CD14-positive monocyte (primary cell): ENCODE data around the gene GLIPR1L2. TPM values are rescaled to one million over a fixed set of nuclear protein-coding genes. Genes with fewer than 3 reads are reported as not detected.
A peak's percentile ranks its signal among the peaks of the same experiment; 100 is the strongest.

Experiments used
- DNase-seq, 3 donors: peaks; one replicate each; pipeline ENCODE4 v3.0.0-alpha.2; 2011 to 2022
- H2AFZ ChIP-seq: 2 replicates; pipeline ENCODE4 v1.6.0; 2012; ENCODE audit warnings: mild to moderate bottlenecking, low read depth, low read length, inconsistent platforms; ENCODE audit not compliant: insufficient read depth, poor library complexity, severe bottlenecking
- H3K27ac ChIP-seq, 2 donors: 1 replicate in 1 of 2; 2 replicates in 1 of 2; pipeline ENCODE4 v1.5.1; 2012 to 2013; ENCODE audit warnings: low read length in 2 of 2, control low read depth in 1 of 2, inconsistent platforms in 1 of 2, low read depth in 1 of 2, mild to moderate bottlenecking in 1 of 2
- H3K27me3 ChIP-seq, 2 donors: one replicate each; pipeline versions ENCODE4 v1.6.0 to v1.6.1; 2011 to 2013; ENCODE audit warnings: low read length in 2 of 2; ENCODE audit not compliant: control insufficient read depth in 2 of 2, insufficient read depth in 2 of 2
- H3K36me3 ChIP-seq, 2 donors: replicated peaks in 1 of 2; 1 replicate in 1 of 2; 2 replicates in 1 of 2; pipeline versions ENCODE4 v1.5.1 to v1.6.1; 2012 to 2013; ENCODE audit warnings: low read length in 2 of 2, control low read depth in 1 of 2, inconsistent platforms in 1 of 2, mild to moderate bottlenecking in 1 of 2; ENCODE audit not compliant: insufficient read depth in 2 of 2, control insufficient read depth in 1 of 2
- H3K4me1 ChIP-seq, 2 donors: 1 replicate in 1 of 2; 2 replicates in 1 of 2; pipeline versions ENCODE4 v1.5.1 to v1.6.1; 2012 to 2013; ENCODE audit warnings: low read length in 2 of 2, control low read depth in 1 of 2, inconsistent platforms in 1 of 2, mild to moderate bottlenecking in 1 of 2, moderate library complexity in 1 of 2; ENCODE audit not compliant: insufficient read depth in 2 of 2, control insufficient read depth in 1 of 2
- H3K4me2 ChIP-seq: replicated peaks from 2 replicates; pipeline ENCODE3; 2012; ENCODE audit warnings: low read length, moderate library complexity, mild to moderate bottlenecking; ENCODE audit not compliant: poor library complexity, severe bottlenecking; ENCODE audit errors: extremely low read depth
- H3K4me3 ChIP-seq, 3 experiments: fragments of 200-600 bp in 1 of 3; sonication (generic) in 1 of 3; replicated peaks in 1 of 3; 1 replicate in 2 of 3; 2 replicates in 1 of 3; pipeline ENCODE4 v1.5.1; 2011 to 2013; ENCODE audit warnings: low read length in 3 of 3, mild to moderate bottlenecking in 3 of 3, control low read depth in 2 of 3, low read depth in 2 of 3, inconsistent platforms in 1 of 3, moderate library complexity in 1 of 3
- H3K79me2 ChIP-seq: 2 replicates; pipeline ENCODE4 v1.6.0; 2012; ENCODE audit warnings: mild to moderate bottlenecking, control low read depth, inconsistent platforms, low read length, moderate library complexity; ENCODE audit not compliant: insufficient read depth
- H3K9ac ChIP-seq: 2 replicates; pipeline ENCODE4 v1.6.0; 2017; ENCODE audit warnings: low read length, mild to moderate bottlenecking; ENCODE audit not compliant: insufficient read depth, poor library complexity, severe bottlenecking
- H3K9me3 ChIP-seq, 2 donors: replicated peaks in 1 of 2; 1 replicate in 1 of 2; 2 replicates in 1 of 2; pipeline versions ENCODE4 v1.5.1 to v1.6.1; 2012 to 2013; ENCODE audit warnings: low read length in 2 of 2, control low read depth in 1 of 2; ENCODE audit not compliant: control insufficient read depth in 1 of 2, insufficient read depth in 1 of 2
- H4K20me1 ChIP-seq: 2 replicates; pipeline ENCODE4 v1.6.0; 2012; ENCODE audit warnings: mild to moderate bottlenecking, low read length, control low read depth, moderate library complexity; ENCODE audit not compliant: insufficient read depth
- H3K27ac Mint-ChIP-seq, 7 donors: one replicate each; pipeline ENCODE4 v1.8.0; 2020; ENCODE audit warnings: mild to moderate bottlenecking in 7 of 7, mixed read lengths in 7 of 7, moderate library complexity in 6 of 7, inconsistent platforms in 2 of 7
- H3K27me3 Mint-ChIP-seq, 3 donors: one replicate each; pipeline ENCODE4 v1.8.0; 2021 to 2022; ENCODE audit warnings: low read depth in 3 of 3, mild to moderate bottlenecking in 3 of 3, mixed read lengths in 3 of 3, moderate library complexity in 3 of 3, inconsistent platforms in 1 of 3
- H3K36me3 Mint-ChIP-seq, 2 donors: one replicate each; pipeline ENCODE4 v1.8.0; 2020; ENCODE audit warnings: mixed read lengths in 2 of 2, inconsistent platforms in 1 of 2, mild to moderate bottlenecking in 1 of 2
- H3K4me1 Mint-ChIP-seq: one replicate; pipeline ENCODE4 v1.8.0; 2020; ENCODE audit warnings: mild to moderate bottlenecking, mixed read lengths
- H3K4me3 Mint-ChIP-seq, 2 donors: one replicate each; pipeline ENCODE4 v1.8.0; 2020; ENCODE audit warnings: mild to moderate bottlenecking in 2 of 2, mixed read lengths in 2 of 2, moderate library complexity in 1 of 2
- H3K9me3 Mint-ChIP-seq, 7 donors: one replicate each; pipeline ENCODE4 v1.8.0; 2020 to 2022; ENCODE audit warnings: mixed read lengths in 7 of 7, mild to moderate bottlenecking in 6 of 7, moderate library complexity in 6 of 7, inconsistent platforms in 2 of 7
- CTCF ChIP-seq: fragments of 200-600 bp; IDR thresholded peaks from one replicate; pipeline ENCODE4 v1.8.0; 2022; ENCODE audit warnings: antibody characterized with exemption, mild to moderate bottlenecking
- WGBS: methylation state at CpG from one replicate; pipeline ENCODE4 v1.1.5; 2013; ENCODE audit warnings: missing lambda C conversion rate; ENCODE audit not compliant: insufficient coverage; 5-methylcytosine and 5-hydroxymethylcytosine counted together
- intact Hi-C, 2 donors: fragments of 100-400 bp; cut with micrococcal nuclease; formaldehyde crosslinking; loops; one replicate each; pipeline versions ENCODE4 v1.15.0 to v1.15.1; 2023
- polyA plus RNA-seq, 3 donors: library from polyadenylated mRNA; depleted of rRNA in 1 of 3; unstranded in 2 of 3; stranded (reverse) in 1 of 3; fragments of 300-500 nt in 2 of 3; fragments of >200 nt in 1 of 3; fragmentation: Illumina TruSeq in 2 of 3; gene quantifications; 1 replicate in 2 of 3; 2 replicates in 1 of 3; pipeline ENCODE4 v1.2.3, GENCODE V29; 2012 to 2021

Gene GLIPR1L2
- polyA plus RNA-seq, 3 donors = 0.11 to 0.24 TPM; not detected in 1

- H3K9me3 Mint-ChIP-seq = peaks cover 2 to 11% (median 7%) of the 10 kb centered on the region in 7 donors
- H3K79me2 ChIP-seq = no peaks in the 10 kb centered on the region
- H3K4me3 Mint-ChIP-seq = no peak overlapping the region
- no peak overlapping the region for H3K4me2 ChIP-seq
- no peaks in the 10 kb centered on the region for H3K27me3 ChIP-seq
- peaks cover 10 to 13% of the 10 kb centered on the region in 2 donors for H3K4me1 ChIP-seq
- H3K27ac Mint-ChIP-seq = peak overlapping the region in 5 of 7 donors; percentile 6 to 75 (median 30)
- intact Hi-C loops = loop anchor here in 1 of 2 donors (5.0 kb wide), 1 partner anchor 35 kb away; no protein-coding TSS in a partner anchor
- H3K9me3 ChIP-seq = peaks cover 0 to 4% of the 10 kb centered on the region in 2 donors
- H3K4me1 Mint-ChIP-seq = peaks cover 18% of the 10 kb centered on the region
- peaks cover 0 to 3% (median 0%) of the 10 kb centered on the region in 3 donors for H3K27me3 Mint-ChIP-seq
- no peaks in the 10 kb centered on the region for H4K20me1 ChIP-seq
- H3K4me3 ChIP-seq = no peak overlapping the region
- DNase-seq = peak; percentile 47 to 65 (median 63)
- H2AFZ ChIP-seq = no peak overlapping the region
- no peak overlapping the region for H3K9ac ChIP-seq
- H3K27ac ChIP-seq = peak overlapping the region in 1 of 2 donors; percentile 22
- H3K36me3 ChIP-seq = no peaks in the 10 kb centered on the region
- TF ChIP-seq CTCF = peak; percentile 66
- H3K36me3 Mint-ChIP-seq = no peaks in the 10 kb centered on the region
- no CpG with 5 or more reads among the region's 2 CpGs for WGBS
Measured at GRCh38 chr12:75437564-75437963, 46.7 kb downstream of the GLIPR1L2 start.

- WGBS = no CpG with 5 or more reads among the region's 4 CpGs
- Mint-ChIP-seq H3K4me1 (peaks cover 18% of the 10 kb centered on the region), H3K36me3 (no peaks in the 10 kb centered on the region), H3K27me3 (peaks cover 0 to 3% (median 0%) of the 10 kb centered on the region in 3 donors), H3K9me3 (peaks cover 2 to 11% (median 7%) of the 10 kb centered on the region in 7 donors), H3K27ac (peak overlapping the region in 6 of 7 donors; percentile 6 to 75 (median 44)), H3K4me3 (peak overlapping the region in 1 of 2 donors; percentile 28)
- H2AFZ ChIP-seq = peak overlapping the region; percentile 18
- H4K20me1 ChIP-seq = no peaks in the 10 kb centered on the region
- intact Hi-C loops = loop anchor here in 1 of 2 donors (5.0 kb wide), 1 partner anchor 34 kb away; no protein-coding TSS in a partner anchor
- H3K9me3 ChIP-seq = peaks cover 0 to 4% of the 10 kb centered on the region in 2 donors
- H3K79me2 ChIP-seq = no peaks in the 10 kb centered on the region
- H3K27ac ChIP-seq = peak overlapping the region in 1 of 2 donors; percentile 22
- H3K4me3 ChIP-seq = peak overlapping the region in 1 of 3 experiments; percentile 22
- peaks cover 10 to 13% of the 10 kb centered on the region in 2 donors for H3K4me1 ChIP-seq
- peak overlapping the region; percentile 33 for H3K4me2 ChIP-seq
- H3K27me3 ChIP-seq = no peaks in the 10 kb centered on the region
- no peak for DNase-seq
- no peaks in the 10 kb centered on the region for H3K36me3 ChIP-seq
- no peak overlapping the region for H3K9ac ChIP-seq
- no peak for TF ChIP-seq CTCF
Measured at GRCh38 chr12:75438059-75438754, 47.3 kb downstream of the GLIPR1L2 start.
